ENCODE measurements around the gene EIF4G1.
A peak's percentile ranks its signal among the peaks of the same experiment; 100 is the strongest.

The EIF4G1 gene

DNA sequence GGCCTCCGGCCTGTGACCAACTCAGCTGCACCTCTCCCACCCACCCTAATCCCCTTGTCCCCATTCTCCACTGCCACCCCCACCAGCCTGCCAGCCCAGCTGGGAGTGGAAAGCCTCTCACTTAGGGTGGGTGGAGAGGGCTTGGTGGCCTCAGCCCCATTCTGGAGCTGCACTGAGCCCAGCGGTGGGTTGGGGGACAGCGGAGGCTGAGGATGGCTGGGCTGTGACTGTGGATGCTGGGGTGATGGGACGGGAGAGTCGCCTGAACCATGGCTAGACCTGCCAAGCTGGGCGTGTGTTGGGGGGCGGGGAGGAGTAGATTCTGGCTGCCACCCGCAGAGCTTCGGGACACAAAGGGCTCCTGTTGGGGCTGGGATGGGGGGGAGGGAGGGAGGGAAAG lies 45.2 kb downstream of the EIF4G1 start:
- Histone ChIP-seq H3K27me3 (ENCODE audit: control insufficient read depth, low read length) (no peaks in the 10 kb centered on the region), H3K79me2 (ENCODE audit: control insufficient read depth, low read length) (peaks cover 26% of the 10 kb centered on the region), H3K36me3 (ENCODE audit: control insufficient read depth, low read length) (peaks cover 18% of the 10 kb centered on the region), H3K4me1 (ENCODE audit: control insufficient read depth, low read length) (peaks cover 17% of the 10 kb centered on the region), H3F3A (ENCODE audit: control insufficient read depth, insufficient read depth) (no peaks in the 10 kb centered on the region), H3K9me2 (replicated peaks; ENCODE audit: control insufficient read depth, low read length) (no peaks in the 10 kb centered on the region), H3K4me2 (ENCODE audit: low read length) (no peak overlapping the region), H3K4me3 (ENCODE audit: low read length) (no peak overlapping the region), H3K27ac (ENCODE audit: low read depth, low read length) (no peak overlapping the region), H3K9me3 (ENCODE audit: control insufficient read depth, insufficient read depth, low read length) (no peaks in the 10 kb centered on the region), H4K20me1 (ENCODE audit: control insufficient read depth, insufficient read depth, low read depth, low read length) (peaks cover 2% of the 10 kb centered on the region; the same call in 1 of the 2 replicates)
- TF ChIP-seq EZH2phosphoT487 (IDR thresholded peaks at IDR 0.05; ENCODE audit: borderline replicate concordance, low read length) = no peak
- TF ChIP-seq, protein P1, sequence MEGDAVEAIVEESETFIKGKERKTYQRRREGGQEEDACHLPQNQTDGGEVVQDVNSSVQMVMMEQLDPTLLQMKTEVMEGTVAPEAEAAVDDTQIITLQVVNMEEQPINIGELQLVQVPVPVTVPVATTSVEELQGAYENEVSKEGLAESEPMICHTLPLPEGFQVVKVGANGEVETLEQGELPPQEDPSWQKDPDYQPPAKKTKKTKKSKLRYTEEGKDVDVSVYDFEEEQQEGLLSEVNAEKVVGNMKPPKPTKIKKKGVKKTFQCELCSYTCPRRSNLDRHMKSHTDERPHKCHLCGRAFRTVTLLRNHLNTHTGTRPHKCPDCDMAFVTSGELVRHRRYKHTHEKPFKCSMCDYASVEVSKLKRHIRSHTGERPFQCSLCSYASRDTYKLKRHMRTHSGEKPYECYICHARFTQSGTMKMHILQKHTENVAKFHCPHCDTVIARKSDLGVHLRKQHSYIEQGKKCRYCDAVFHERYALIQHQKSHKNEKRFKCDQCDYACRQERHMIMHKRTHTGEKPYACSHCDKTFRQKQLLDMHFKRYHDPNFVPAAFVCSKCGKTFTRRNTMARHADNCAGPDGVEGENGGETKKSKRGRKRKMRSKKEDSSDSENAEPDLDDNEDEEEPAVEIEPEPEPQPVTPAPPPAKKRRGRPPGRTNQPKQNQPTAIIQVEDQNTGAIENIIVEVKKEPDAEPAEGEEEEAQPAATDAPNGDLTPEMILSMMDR (IDR thresholded peaks at IDR 0.05; ENCODE audit: low read depth, low read length, poor library complexity, severe bottlenecking) = no peak

DNA sequence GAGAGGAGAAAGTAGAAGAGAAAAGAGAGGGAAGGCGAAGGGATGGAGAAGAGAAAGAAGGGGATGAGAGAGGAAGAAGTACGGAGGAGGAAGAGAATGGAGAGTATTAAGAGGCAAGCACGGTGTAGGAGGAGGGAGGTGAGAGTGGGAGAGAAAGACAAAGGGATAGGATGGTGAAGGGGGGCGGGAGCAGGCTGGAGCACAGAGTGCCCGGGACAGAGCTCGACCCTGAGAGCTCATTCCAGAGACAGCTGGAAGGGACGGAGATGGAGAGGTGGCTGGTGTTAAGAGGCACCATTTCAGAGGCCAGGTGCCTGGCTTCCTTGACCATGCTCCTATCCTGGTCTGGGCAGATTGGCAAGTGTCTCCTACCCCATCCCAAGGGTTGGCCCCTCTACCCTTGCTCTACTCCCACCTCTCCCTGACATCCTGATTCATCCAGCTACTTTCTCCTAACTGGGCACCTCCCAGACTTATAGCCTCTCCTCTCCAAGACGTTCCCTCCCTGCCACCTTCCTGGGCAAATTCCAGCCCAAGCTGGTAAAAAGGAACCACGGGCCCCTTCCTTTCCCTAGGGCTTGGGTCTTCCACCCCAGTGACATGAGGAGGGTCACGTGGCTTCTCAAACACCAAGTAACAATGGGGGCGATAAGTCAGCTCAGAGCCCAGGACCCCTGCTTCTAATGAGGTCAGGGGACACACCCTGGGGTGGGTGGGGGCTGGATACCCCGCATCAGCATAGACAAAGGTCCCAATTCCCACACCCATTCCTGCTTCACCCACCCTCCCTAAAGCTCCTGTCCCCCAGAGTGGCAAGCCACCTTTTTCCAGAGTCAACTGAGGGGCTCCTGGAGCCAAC lies 45.9 kb downstream of the EIF4G1 start:
- Histone ChIP-seq H3K27ac (ENCODE audit: low read depth, low read length) (no peak overlapping the region), H3K79me2 (ENCODE audit: control insufficient read depth, low read length) (peaks cover 33% of the 10 kb centered on the region)

DNA sequence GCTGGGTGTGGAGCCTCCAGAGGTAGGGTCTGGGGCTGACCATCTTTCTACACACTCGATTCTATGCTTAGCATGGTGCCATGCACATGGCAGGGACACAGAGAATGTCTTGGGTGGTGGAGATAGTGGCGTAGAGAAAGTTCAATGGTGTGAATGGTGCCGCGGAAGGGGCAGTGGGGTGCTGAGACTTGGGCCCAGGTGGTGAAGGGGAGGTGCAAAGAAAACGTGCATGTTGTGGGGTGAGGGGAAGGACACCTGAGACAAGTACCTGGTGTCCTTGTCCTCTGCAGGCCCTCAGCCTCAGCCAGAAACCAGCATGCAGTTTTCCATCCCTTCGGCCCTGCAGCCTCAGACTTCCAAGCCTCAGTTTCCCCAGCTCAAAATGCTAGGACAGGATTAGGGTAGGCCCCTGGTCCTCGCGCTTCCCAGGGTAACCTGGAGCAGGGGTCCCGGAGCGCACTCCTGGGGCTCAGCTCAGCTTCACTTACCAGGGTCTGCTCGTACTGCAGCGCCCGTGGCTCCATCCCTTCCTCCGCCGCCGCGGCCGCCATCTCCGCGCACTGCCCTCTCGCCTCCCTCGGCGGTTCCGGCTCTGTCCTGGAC lies 46.6 kb downstream of the EIF4G1 start:
- Histone ChIP-seq H3K9me3 (ENCODE audit: control insufficient read depth, insufficient read depth, low read length) (no peaks in the 10 kb centered on the region), H3K27me3 (ENCODE audit: control insufficient read depth, low read length) (no peaks in the 10 kb centered on the region), H4K20me1 (ENCODE audit: control insufficient read depth, insufficient read depth, low read depth, low read length) (peaks cover 6% of the 10 kb centered on the region; the same call in 1 of the 2 replicates), H3F3A (ENCODE audit: control insufficient read depth, insufficient read depth) (no peaks in the 10 kb centered on the region), H3K79me2 (ENCODE audit: control insufficient read depth, low read length) (peaks cover 34% of the 10 kb centered on the region), H3K4me1 (ENCODE audit: control insufficient read depth, low read length) (peaks cover 22% of the 10 kb centered on the region), H3K4me2 (ENCODE audit: low read length) (peak overlapping the region; percentile 77), H3K36me3 (ENCODE audit: control insufficient read depth, low read length) (peaks cover 29% of the 10 kb centered on the region), H3K27ac (ENCODE audit: low read depth, low read length) (no peak overlapping the region), H3K4me3 (ENCODE audit: low read length) (peak overlapping the region; percentile 76), H3K9me2 (replicated peaks; ENCODE audit: control insufficient read depth, low read length) (no peaks in the 10 kb centered on the region)
- TF ChIP-seq, protein P1 (IDR thresholded peaks at IDR 0.05; ENCODE audit: low read depth, low read length, poor library complexity, severe bottlenecking) = no peak
- TF ChIP-seq EZH2phosphoT487 (IDR thresholded peaks at IDR 0.05; ENCODE audit: borderline replicate concordance, low read length) = no peak

More for the DNA sequence above, 45.9 kb downstream of the EIF4G1 start:
- no peaks in the 10 kb centered on the region for H3K9me3 ChIP-seq (ENCODE audit: control insufficient read depth, insufficient read depth, low read length)
- TF ChIP-seq, protein P1 (IDR thresholded peaks at IDR 0.05; ENCODE audit: low read depth, low read length, poor library complexity, severe bottlenecking) = no peak
- TF ChIP-seq EZH2phosphoT487 (IDR thresholded peaks at IDR 0.05; ENCODE audit: borderline replicate concordance, low read length) = no peak
- H3K36me3 ChIP-seq (ENCODE audit: control insufficient read depth, low read length) = peaks cover 25% of the 10 kb centered on the region
- H3K4me2 ChIP-seq (ENCODE audit: low read length) = peak overlapping the region; percentile 77
- H3K4me3 ChIP-seq (ENCODE audit: low read length) = peak overlapping the region; percentile 76
- H3K9me2 ChIP-seq (replicated peaks; ENCODE audit: control insufficient read depth, low read length) = no peaks in the 10 kb centered on the region
- peaks cover 6% of the 10 kb centered on the region; the same call in 1 of the 2 replicates for H4K20me1 ChIP-seq (ENCODE audit: control insufficient read depth, insufficient read depth, low read depth, low read length)
- H3F3A ChIP-seq (ENCODE audit: control insufficient read depth, insufficient read depth) = no peaks in the 10 kb centered on the region
- peaks cover 22% of the 10 kb centered on the region for H3K4me1 ChIP-seq (ENCODE audit: control insufficient read depth, low read length)
- no peaks in the 10 kb centered on the region for H3K27me3 ChIP-seq (ENCODE audit: control insufficient read depth, low read length)
